A549 treated with CpdA at 1 μM for 4 hours (cell line): ENCODE measurements around the gene ARHGEF10L. TPM values are rescaled to one million over a fixed set of nuclear protein-coding genes. Genes with fewer than 3 reads are reported as not detected.

ENCODE experiments used
- total RNA-seq: library from RNA; stranded (reverse); fragments of 200-300 nt; extraction: Qiagen RNA extraction; gene quantifications from 5 replicates; pipeline ENCODE4 v1.2.3, GENCODE V29; 2022; ENCODE audit warnings: low read depth

ARHGEF10L gene, protein sequence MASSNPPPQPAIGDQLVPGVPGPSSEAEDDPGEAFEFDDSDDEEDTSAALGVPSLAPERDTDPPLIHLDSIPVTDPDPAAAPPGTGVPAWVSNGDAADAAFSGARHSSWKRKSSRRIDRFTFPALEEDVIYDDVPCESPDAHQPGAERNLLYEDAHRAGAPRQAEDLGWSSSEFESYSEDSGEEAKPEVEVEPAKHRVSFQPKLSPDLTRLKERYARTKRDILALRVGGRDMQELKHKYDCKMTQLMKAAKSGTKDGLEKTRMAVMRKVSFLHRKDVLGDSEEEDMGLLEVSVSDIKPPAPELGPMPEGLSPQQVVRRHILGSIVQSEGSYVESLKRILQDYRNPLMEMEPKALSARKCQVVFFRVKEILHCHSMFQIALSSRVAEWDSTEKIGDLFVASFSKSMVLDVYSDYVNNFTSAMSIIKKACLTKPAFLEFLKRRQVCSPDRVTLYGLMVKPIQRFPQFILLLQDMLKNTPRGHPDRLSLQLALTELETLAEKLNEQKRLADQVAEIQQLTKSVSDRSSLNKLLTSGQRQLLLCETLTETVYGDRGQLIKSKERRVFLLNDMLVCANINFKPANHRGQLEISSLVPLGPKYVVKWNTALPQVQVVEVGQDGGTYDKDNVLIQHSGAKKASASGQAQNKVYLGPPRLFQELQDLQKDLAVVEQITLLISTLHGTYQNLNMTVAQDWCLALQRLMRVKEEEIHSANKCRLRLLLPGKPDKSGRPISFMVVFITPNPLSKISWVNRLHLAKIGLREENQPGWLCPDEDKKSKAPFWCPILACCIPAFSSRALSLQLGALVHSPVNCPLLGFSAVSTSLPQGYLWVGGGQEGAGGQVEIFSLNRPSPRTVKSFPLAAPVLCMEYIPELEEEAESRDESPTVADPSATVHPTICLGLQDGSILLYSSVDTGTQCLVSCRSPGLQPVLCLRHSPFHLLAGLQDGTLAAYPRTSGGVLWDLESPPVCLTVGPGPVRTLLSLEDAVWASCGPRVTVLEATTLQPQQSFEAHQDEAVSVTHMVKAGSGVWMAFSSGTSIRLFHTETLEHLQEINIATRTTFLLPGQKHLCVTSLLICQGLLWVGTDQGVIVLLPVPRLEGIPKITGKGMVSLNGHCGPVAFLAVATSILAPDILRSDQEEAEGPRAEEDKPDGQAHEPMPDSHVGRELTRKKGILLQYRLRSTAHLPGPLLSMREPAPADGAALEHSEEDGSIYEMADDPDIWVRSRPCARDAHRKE (N-terminal part only)
- total RNA-seq, result 4.9 to 7.8 TPM (median 6.7 TPM) in 5 replicates

DNA sequence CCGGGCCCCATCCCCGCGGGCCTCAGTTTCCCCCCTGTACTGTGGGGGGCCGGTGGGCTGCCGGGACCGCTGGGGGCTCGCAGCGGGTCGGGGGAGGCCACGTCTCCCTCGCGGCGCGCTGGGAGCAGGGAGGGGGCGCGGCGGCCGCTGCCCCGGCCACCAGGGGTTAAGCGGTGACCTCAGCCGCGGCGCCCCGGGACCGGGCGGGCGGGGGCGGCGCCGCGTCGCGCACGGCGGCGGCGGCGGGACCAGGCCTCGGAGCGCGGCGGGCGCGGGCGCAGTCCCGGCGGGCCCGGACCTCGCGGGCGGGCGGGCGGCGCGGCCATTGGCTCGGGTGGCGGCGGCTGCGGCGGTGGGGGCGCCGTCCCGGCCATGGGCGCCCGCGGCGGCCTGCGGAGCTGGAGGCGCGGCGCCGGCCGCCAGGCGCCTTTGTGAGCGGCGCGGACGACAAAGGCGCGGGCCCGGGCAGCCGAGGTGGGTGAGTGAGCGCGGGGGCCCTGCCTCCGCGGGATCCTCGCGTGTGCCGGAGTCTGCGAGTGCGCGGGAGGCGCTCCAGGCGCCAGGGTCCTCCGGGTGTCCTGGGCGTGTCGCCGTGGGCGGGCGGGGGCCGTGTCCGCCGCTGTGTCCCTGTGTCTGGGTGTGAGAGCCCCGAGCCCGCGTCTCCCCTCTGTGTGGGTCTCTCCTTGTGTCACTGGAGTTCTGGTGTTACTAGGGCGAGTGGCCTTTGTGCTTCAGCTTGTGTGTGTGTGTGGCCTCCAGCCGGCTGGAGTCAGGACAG, at the start of gene ARHGEF10L:
Gene ARHGEF10L, plus strand, starts transcription at position 222 of the 778 bp plus-strand sequence. CDS start 40,898 bp downstream, outside the sequence.

Other genes with a start within 250 kb of the ARHGEF10L start
- gene PADI4, start 231.5 kb upstream of the ARHGEF10L start, total RNA-seq, result not detected in 5 replicates
- gene PADI6, start 167.5 kb upstream of the ARHGEF10L start, total RNA-seq, result not detected in 5 replicates
- gene RCC2, start 100.0 kb upstream of the ARHGEF10L start, total RNA-seq, result 65.1 to 72.6 TPM (median 68.4 TPM) in 5 replicates
- gene ACTL8, start 215.6 kb downstream of the ARHGEF10L start, total RNA-seq, result 1.2 to 1.9 TPM (median 1.7 TPM) in 5 replicates